Osteoblast (primary cell): ENCODE results near the gene AVL9. TPM values are rescaled to one million over a fixed set of nuclear protein-coding genes. Genes with fewer than 3 reads are reported as not detected.

Experiments used
- DNase-seq: peaks from one replicate; pipeline ENCODE4 v3.0.0; 2011; ENCODE audit warnings: low spot score, mixed read lengths; ENCODE audit not compliant: insufficient read length; ENCODE audit errors: missing footprints
- H2AFZ ChIP-seq: 2 replicates; pipeline ENCODE4 v1.6.0; 2011; ENCODE audit warnings: mild to moderate bottlenecking, low read length
- H3K27ac ChIP-seq: 2 replicates; pipeline ENCODE4 v1.5.1; 2011; ENCODE audit warnings: mild to moderate bottlenecking, low read depth, low read length, moderate library complexity
- H3K27me3 ChIP-seq: 2 replicates; pipeline ENCODE4 v1.6.0; 2012; ENCODE audit warnings: mild to moderate bottlenecking, control low read depth, inconsistent platforms, low read length, moderate library complexity; ENCODE audit not compliant: insufficient read depth
- H3K36me3 ChIP-seq: 2 replicates; pipeline ENCODE4 v1.5.1; 2011; ENCODE audit warnings: mild to moderate bottlenecking, low read length, control low read depth, moderate library complexity; ENCODE audit not compliant: insufficient read depth
- H3K4me1 ChIP-seq: 2 replicates; pipeline ENCODE4 v1.5.1; 2011; ENCODE audit warnings: mild to moderate bottlenecking, low read length, control low read depth, moderate library complexity; ENCODE audit not compliant: insufficient read depth
- H3K4me2 ChIP-seq: 2 replicates; pipeline ENCODE4 v1.6.0; 2011; ENCODE audit warnings: mild to moderate bottlenecking, low read length; ENCODE audit not compliant: insufficient read depth
- H3K4me3 ChIP-seq: fragments of 200-600 bp; sonication (generic); 3 replicates; pipeline ENCODE4 v1.5.1; 2012; ENCODE audit warnings: mild to moderate bottlenecking, low read length, inconsistent platforms; ENCODE audit not compliant: insufficient read depth
- H3K79me2 ChIP-seq: 2 replicates; pipeline ENCODE4 v1.6.0; 2012; ENCODE audit warnings: mild to moderate bottlenecking, low read length, control low read depth, inconsistent platforms; ENCODE audit not compliant: insufficient read depth
- H3K9me3 ChIP-seq: 2 replicates; pipeline ENCODE4 v1.5.1; 2011; ENCODE audit warnings: low read depth, low read length, control low read depth
- H4K20me1 ChIP-seq: 2 replicates; pipeline ENCODE4 v1.6.0; 2012; ENCODE audit warnings: mild to moderate bottlenecking, low read length, control low read depth; ENCODE audit not compliant: insufficient read depth
- total RNA-seq: library from RNA; depleted of rRNA; stranded (reverse); fragments of >200 nt; gene quantifications from 2 replicates; pipeline ENCODE4 v1.2.3, GENCODE V29; 2012
- TF ChIP-seq, protein P1 (sequence below): IDR thresholded peaks from 2 replicates; pipeline ENCODE4 v1.5.1; 2011; ENCODE audit warnings: mild to moderate bottlenecking, low read depth, low read length, moderate library complexity; ENCODE audit errors: extremely low read depth

AVL9 gene
- total RNA-seq, 1 donor, result 32.2 TPM

DNA sequence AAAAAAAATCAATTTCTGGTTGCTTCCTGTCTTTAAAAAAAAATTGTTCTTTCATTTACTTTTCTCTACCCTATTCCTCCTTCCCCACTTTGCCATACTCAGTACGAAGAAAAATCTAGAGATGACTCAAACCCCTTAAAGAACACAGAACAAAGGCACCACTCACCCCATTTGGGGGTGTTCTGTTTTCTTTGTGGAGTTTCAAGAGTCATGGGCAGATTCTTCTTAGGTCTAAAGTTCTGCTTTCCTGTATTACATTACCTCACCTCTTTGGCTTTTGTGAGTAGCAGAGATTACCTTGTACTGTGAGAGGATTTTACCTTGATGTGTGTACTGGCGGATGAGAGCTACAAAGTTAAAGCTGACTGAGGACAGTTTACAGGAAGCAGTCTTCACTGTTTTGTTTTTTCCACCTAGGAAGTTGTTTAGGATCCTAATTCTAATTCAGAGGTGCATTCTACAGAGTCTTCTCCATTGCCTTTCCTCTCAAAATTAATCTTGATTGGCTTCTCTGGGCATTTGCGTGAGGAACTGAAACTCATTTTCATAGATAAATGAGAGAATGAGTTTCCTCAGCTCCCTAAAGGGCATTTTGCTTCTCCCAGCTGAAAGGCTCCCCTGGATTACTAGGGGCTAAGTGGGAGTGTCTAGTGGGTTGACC, 20.7 kb downstream of the AVL9 start:
- Histone ChIP-seq H3K27me3 (no peaks in the 10 kb centered on the region), H3K36me3 (peaks cover 5% of the 10 kb centered on the region), H3K9me3 (peaks cover 7% of the 10 kb centered on the region), H3K27ac (peak overlapping the region; percentile 53), H3K4me1 (no peaks in the 10 kb centered on the region), H2AFZ (no peak overlapping the region), H3K79me2 (peaks cover 94% of the 10 kb centered on the region), H3K4me3 (no peak overlapping the region), H4K20me1 (peaks cover 26% of the 10 kb centered on the region), H3K4me2 (no peak overlapping the region)
- TF ChIP-seq, protein P1, sequence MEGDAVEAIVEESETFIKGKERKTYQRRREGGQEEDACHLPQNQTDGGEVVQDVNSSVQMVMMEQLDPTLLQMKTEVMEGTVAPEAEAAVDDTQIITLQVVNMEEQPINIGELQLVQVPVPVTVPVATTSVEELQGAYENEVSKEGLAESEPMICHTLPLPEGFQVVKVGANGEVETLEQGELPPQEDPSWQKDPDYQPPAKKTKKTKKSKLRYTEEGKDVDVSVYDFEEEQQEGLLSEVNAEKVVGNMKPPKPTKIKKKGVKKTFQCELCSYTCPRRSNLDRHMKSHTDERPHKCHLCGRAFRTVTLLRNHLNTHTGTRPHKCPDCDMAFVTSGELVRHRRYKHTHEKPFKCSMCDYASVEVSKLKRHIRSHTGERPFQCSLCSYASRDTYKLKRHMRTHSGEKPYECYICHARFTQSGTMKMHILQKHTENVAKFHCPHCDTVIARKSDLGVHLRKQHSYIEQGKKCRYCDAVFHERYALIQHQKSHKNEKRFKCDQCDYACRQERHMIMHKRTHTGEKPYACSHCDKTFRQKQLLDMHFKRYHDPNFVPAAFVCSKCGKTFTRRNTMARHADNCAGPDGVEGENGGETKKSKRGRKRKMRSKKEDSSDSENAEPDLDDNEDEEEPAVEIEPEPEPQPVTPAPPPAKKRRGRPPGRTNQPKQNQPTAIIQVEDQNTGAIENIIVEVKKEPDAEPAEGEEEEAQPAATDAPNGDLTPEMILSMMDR, result no peak
- DNase-seq, result no peak

DNA sequence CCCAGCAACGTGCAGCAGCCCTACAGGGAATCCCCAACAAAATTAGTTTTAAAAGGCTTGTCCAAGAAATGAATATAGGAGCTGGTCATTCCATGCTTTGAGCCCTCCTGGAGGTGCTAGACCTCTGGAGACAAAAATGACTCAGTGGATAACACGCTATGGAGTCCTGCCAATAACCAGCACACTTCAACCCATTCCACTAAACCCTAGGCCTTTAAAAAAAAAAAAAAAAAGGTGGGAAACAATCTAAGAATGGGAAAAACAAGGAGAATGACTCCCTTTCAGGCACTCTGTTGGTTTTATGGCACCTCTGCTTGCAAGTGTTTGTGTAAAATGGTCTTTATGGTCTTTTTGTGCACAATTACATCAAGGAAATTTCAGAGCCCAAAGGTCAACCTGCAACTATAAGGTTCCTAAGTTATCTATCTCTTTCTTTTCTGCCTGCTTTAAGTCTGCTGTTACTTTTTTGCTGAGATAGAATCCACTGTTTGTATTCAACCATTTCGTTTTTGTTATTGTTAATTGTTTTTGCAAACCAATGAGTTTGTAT, 21.3 kb downstream of the AVL9 start:
- Histone ChIP-seq H3K9me3 (peaks cover 7% of the 10 kb centered on the region), H3K4me3 (no peak overlapping the region), H3K79me2 (peaks cover 94% of the 10 kb centered on the region), H3K27me3 (no peaks in the 10 kb centered on the region), H3K36me3 (peaks cover 5% of the 10 kb centered on the region), H2AFZ (no peak overlapping the region), H3K27ac (peak overlapping the region; percentile 53), H4K20me1 (peaks cover 22% of the 10 kb centered on the region), H3K4me2 (no peak overlapping the region), H3K4me1 (no peaks in the 10 kb centered on the region)
- DNase-seq, result no peak
- TF ChIP-seq, protein P1, result no peak

DNA sequence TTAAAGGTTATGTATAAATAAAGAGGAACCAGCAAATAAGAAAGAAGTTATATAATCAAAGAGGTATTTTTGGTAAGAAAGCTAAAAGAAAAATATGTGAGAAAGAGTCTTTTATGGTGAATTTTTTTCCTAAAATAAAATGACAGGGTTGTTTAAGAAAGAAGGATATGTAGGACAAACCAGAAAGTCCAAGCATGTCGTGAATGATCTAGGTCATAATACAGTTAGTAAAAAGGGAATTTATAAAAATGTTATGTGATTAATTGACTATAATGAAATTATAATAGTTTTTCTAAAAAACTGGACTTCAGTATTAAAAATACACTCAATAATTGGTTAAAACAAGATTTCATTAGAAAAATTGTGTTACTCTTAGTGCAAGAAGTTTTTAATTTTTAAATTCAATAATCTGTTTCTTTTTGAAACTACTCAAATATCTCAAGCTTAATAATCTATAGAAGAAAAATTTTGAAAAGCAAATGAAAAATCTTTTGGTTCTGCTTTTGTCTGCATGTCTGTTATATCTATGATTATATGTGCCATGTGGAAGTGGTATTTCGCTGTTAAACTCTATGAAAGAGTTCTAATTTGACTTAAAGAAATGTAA, 23.3 kb downstream of the AVL9 start:
- no peaks in the 10 kb centered on the region for H3K4me1 ChIP-seq
- DNase-seq, result no peak
- H3K36me3 ChIP-seq, result peaks cover 5% of the 10 kb centered on the region

DNA sequence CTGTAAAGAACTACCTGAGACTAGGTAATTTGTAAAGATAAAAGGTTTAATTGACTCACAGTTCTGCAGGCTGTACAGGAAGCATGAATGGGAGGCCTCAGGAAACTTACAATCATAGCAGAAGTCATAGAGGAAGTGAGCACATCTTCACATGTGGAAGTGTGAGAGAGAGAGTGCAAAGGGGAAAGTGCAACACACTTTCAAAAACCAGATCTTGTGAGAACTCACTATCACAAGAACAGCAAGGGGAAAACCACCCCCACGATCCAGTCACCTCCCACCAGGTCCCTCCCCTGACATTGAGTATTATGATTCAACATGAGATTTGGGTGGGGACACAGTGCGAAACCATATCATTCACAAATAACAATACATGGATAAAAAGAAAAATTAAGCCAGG, 24.5 kb downstream of the AVL9 start:
- no peaks in the 10 kb centered on the region for H3K4me1 ChIP-seq
- peaks cover 5% of the 10 kb centered on the region for H3K36me3 ChIP-seq
- no peak for DNase-seq
- H2AFZ ChIP-seq, result no peak overlapping the region
- H3K9me3 ChIP-seq, result peaks cover 7% of the 10 kb centered on the region
- H3K4me3 ChIP-seq, result no peak overlapping the region
- peaks cover 88% of the 10 kb centered on the region for H3K79me2 ChIP-seq
- H3K27me3 ChIP-seq, result no peaks in the 10 kb centered on the region
- H3K27ac ChIP-seq, result no peak overlapping the region
- TF ChIP-seq, protein P1, result no peak
- no peak overlapping the region for H3K4me2 ChIP-seq
- peaks cover 10% of the 10 kb centered on the region for H4K20me1 ChIP-seq

More for the DNA sequence above, 23.3 kb downstream of the AVL9 start:
- TF ChIP-seq, protein P1, result no peak
- Histone ChIP-seq H3K4me3 (no peak overlapping the region), H3K27ac (no peak overlapping the region), H3K79me2 (peaks cover 90% of the 10 kb centered on the region), H3K9me3 (peaks cover 7% of the 10 kb centered on the region), H3K4me2 (no peak overlapping the region), H2AFZ (no peak overlapping the region), H4K20me1 (peaks cover 10% of the 10 kb centered on the region), H3K27me3 (no peaks in the 10 kb centered on the region)
